OCI-LY7 (cell line): ENCODE data around the gene HTRA1. TPM values are rescaled to one million over a fixed set of nuclear protein-coding genes. Genes with fewer than 3 reads are reported as not detected.

ENCODE experiments used
- BruUV-seq: library from RNA; stranded (reverse); fragments of 400-500 nt; replicated peaks from 2 replicates; lab custom pipeline; 2021; lab: Mats Ljungman, UMichigan
- CTCF ChIA-PET: fragments of 300-600 bp; sonication (Branson Sonifier 250); formaldehyde crosslinking; loops from one replicate; lab custom pipeline; 2022; ENCODE audit warnings: antibody characterized with exemption; ENCODE audit not compliant: unreplicated experiment; lab: Charles Lee
- POLR2A ChIA-PET: fragments of 300-600 bp; sonication (Branson Sonifier 250); formaldehyde crosslinking; loops from one replicate; lab custom pipeline; 2022; ENCODE audit warnings: antibody characterized with exemption; lab: Charles Lee
- DNase-seq: peaks from one replicate; pipeline ENCODE4 v3.0.0-alpha.2; 2015; ENCODE audit warnings: low spot score
- H2AFZ ChIP-seq: fragments of 200-600 bp; sonication (generic), shearing (Covaris generic); 2 replicates; pipeline ENCODE4 v1.6.1; 2014; ENCODE audit warnings: mild to moderate bottlenecking, antibody characterized with exemption, low read length, moderate library complexity
- H3K27ac ChIP-seq: fragments of 200-600 bp; sonication (generic); 2 replicates; pipeline ENCODE4 v1.5.1; 2014; ENCODE audit warnings: mixed run types, low read depth, mild to moderate bottlenecking, moderate library complexity, low read length, inconsistent platforms; ENCODE audit not compliant: poor library complexity, severe bottlenecking
- H3K36me3 ChIP-seq: fragments of 200-600 bp; sonication (generic); 2 replicates; pipeline ENCODE4 v1.6.1; 2014; ENCODE audit warnings: mild to moderate bottlenecking, antibody characterized with exemption, low read length, moderate library complexity, mixed read lengths; ENCODE audit not compliant: insufficient read depth
- H3K4me1 ChIP-seq: fragments of 200-600 bp; sonication (generic); 2 replicates; pipeline ENCODE4 v1.5.1; 2014; ENCODE audit warnings: mild to moderate bottlenecking, low read length; ENCODE audit not compliant: insufficient read depth, poor library complexity, severe bottlenecking
- H3K4me2 ChIP-seq: fragments of 200-600 bp; sonication (generic); 2 replicates; pipeline ENCODE4 v1.6.1; 2014; ENCODE audit warnings: mild to moderate bottlenecking, low read length
- H3K4me3 ChIP-seq: fragments of 200-600 bp; sonication (generic); 2 replicates; pipeline ENCODE4 v1.5.1; 2014; ENCODE audit warnings: mild to moderate bottlenecking, low read depth, low read length; ENCODE audit not compliant: poor library complexity, severe bottlenecking
- H3K79me2 ChIP-seq: fragments of 200-600 bp; sonication (generic); 2 replicates; pipeline ENCODE4 v1.6.1; 2016; ENCODE audit warnings: low read depth, mild to moderate bottlenecking, low read length, moderate library complexity, mixed read lengths; ENCODE audit not compliant: insufficient read depth
- H3K9me2 ChIP-seq: fragments of 200-600 bp; sonication (generic); 2 replicates; pipeline ENCODE4 v1.6.1; 2016; ENCODE audit warnings: mild to moderate bottlenecking, low read length, mixed read lengths; ENCODE audit not compliant: insufficient read depth
- H3K9me3 ChIP-seq: fragments of 200-600 bp; sonication (generic); 2 replicates; pipeline ENCODE4 v1.6.1; 2014; ENCODE audit warnings: mild to moderate bottlenecking, mixed run types, low read length, mixed read lengths
- H4K20me1 ChIP-seq: fragments of 200-600 bp; sonication (generic); 2 replicates; pipeline ENCODE4 v1.6.1; 2014; ENCODE audit warnings: mild to moderate bottlenecking, antibody characterized with exemption, low read length, moderate library complexity, mixed read lengths; ENCODE audit not compliant: insufficient read depth
- EZH2phosphoT487 ChIP-seq: fragments of 200-600 bp; sonication (generic); IDR thresholded peaks from 2 replicates; pipeline ENCODE4 v1.6.1; 2018; ENCODE audit warnings: low read depth, borderline replicate concordance, mild to moderate bottlenecking, mixed run types, antibody characterized with exemption, low read length, moderate library complexity, mixed read lengths
- intact Hi-C: fragments of 100-400 bp; cut with micrococcal nuclease; formaldehyde crosslinking; loops from one replicate; pipeline ENCODE4 v1.10.0; 2022; ENCODE audit not compliant: unreplicated experiment
- total RNA-seq, 2 experiments: library from RNA; depleted of rRNA in 1 of 2; stranded (reverse); fragments of >200 nt in 1 of 2; shearing (Covaris generic) in 1 of 2; gene quantifications; 2 replicates each; pipeline ENCODE4 v1.2.3, GENCODE V29; 2014 to 2022
- TF ChIP-seq, protein P1 (sequence below): fragments of 200-600 bp; sonication (generic); conservative IDR thresholded peaks from 2 replicates; pipeline ENCODE4 v1.5.1; 2014; ENCODE audit warnings: mild to moderate bottlenecking, antibody characterized with exemption, low read length, moderate library complexity, mixed read lengths

Gene HTRA1
- total RNA-seq, 2 experiments from 2014 or later = not detected

DNA sequence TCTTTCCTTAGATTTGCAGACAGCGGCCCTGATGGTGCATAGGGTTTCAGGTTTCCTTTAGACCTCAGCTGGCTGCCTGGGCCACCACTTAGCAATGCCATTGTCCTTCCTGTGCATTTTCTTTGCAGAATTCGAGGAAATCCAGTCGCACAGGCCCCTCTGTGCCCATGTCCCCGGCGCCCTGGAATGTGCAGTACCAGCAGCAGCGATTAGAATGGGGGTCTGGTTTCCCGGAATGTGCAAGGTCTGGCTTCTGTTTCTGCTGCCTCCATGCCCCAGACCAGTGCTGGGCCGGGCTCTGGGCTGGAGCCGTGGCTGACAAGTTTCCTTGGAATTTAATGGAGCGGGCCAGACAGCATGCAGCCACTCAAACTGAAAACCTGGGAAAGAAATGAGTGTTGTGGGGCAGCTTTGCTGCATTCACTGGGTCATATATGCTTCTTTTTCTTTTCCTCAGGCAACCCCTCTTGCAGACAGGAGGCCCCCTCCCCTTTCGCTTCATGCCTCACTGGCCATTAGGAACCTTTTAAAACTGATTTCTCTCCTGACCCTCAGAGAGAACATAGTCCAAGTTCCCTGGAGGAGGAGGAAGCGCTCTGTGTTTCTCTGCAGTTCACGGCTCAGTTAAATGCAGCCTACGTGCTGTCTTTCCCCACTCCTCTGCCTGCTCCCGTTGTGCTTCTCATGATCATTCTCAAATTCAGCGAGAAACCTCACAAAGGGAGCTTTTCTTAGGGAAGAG is 14.4 kb downstream of the HTRA1 start:
- DNase-seq = no peak
- no peaks in the 10 kb centered on the region for H3K36me3 ChIP-seq
- no peaks in the 10 kb centered on the region for H3K9me2 ChIP-seq
- no TSS peak for BruUV-seq
- intact Hi-C loops = no loop called here
- TF ChIP-seq EZH2phosphoT487 = no peak
- TF ChIP-seq, protein P1, sequence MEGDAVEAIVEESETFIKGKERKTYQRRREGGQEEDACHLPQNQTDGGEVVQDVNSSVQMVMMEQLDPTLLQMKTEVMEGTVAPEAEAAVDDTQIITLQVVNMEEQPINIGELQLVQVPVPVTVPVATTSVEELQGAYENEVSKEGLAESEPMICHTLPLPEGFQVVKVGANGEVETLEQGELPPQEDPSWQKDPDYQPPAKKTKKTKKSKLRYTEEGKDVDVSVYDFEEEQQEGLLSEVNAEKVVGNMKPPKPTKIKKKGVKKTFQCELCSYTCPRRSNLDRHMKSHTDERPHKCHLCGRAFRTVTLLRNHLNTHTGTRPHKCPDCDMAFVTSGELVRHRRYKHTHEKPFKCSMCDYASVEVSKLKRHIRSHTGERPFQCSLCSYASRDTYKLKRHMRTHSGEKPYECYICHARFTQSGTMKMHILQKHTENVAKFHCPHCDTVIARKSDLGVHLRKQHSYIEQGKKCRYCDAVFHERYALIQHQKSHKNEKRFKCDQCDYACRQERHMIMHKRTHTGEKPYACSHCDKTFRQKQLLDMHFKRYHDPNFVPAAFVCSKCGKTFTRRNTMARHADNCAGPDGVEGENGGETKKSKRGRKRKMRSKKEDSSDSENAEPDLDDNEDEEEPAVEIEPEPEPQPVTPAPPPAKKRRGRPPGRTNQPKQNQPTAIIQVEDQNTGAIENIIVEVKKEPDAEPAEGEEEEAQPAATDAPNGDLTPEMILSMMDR = no peak
- no peaks in the 10 kb centered on the region for H3K79me2 ChIP-seq
- no peaks in the 10 kb centered on the region for H3K4me1 ChIP-seq
- POLR2A ChIA-PET = no interaction called here
- no peak overlapping the region for H3K4me2 ChIP-seq
- no peak overlapping the region for H2AFZ ChIP-seq
- no peaks in the 10 kb centered on the region for H4K20me1 ChIP-seq
- CTCF ChIA-PET = no interaction called here
- no peak overlapping the region for H3K4me3 ChIP-seq
- no peak overlapping the region for H3K27ac ChIP-seq
- H3K9me3 ChIP-seq = no peaks in the 10 kb centered on the region

- Histone ChIP-seq H3K9me3 (no peaks in the 10 kb centered on the region), H3K4me2 (no peak overlapping the region), H4K20me1 (no peaks in the 10 kb centered on the region), H3K9me2 (no peaks in the 10 kb centered on the region), H3K4me1 (no peaks in the 10 kb centered on the region), H3K27ac (no peak overlapping the region), H3K4me3 (no peak overlapping the region), H2AFZ (no peak overlapping the region), H3K36me3 (no peaks in the 10 kb centered on the region), H3K79me2 (no peaks in the 10 kb centered on the region)
- no TSS peak for BruUV-seq
- DNase-seq = no peak
- TF ChIP-seq EZH2phosphoT487 = no peak
- TF ChIP-seq, protein P1 = no peak
- ChIA-PET CTCF (no interaction called here), POLR2A (no interaction called here)
- intact Hi-C loops = no loop called here
Observed at GRCh38 chr10:122476333-122476695, 15.0 kb downstream of the HTRA1 start.

GRCh38 chr10:122477436-122477835 is 16.1 kb downstream of the HTRA1 start:
- no peaks in the 10 kb centered on the region for H3K4me1 ChIP-seq
- H3K27ac ChIP-seq = no peak overlapping the region
- no peaks in the 10 kb centered on the region for H3K9me3 ChIP-seq
- no peaks in the 10 kb centered on the region for H4K20me1 ChIP-seq
- CTCF ChIA-PET = no interaction called here
- H3K9me2 ChIP-seq = no peaks in the 10 kb centered on the region
- no peak for DNase-seq
- H3K4me2 ChIP-seq = no peak overlapping the region
- no TSS peak for BruUV-seq
- TF ChIP-seq, protein P1 = no peak
- TF ChIP-seq EZH2phosphoT487 = no peak
- intact Hi-C loops = no loop called here
- H3K4me3 ChIP-seq = no peak overlapping the region
- no peak overlapping the region for H2AFZ ChIP-seq
- H3K79me2 ChIP-seq = no peaks in the 10 kb centered on the region
- H3K36me3 ChIP-seq = no peaks in the 10 kb centered on the region
- POLR2A ChIA-PET = interaction anchor here (0.7 kb wide), 1 partner anchor 1141 kb away, joined by 5 read pairs; no protein-coding TSS in a partner anchor
